DND-41 (cell line): Measurements from ENCODE around the gene KRTAP12-1.

ENCODE experiments used
- ATAC-seq: fragments of 200-7000 bp; cut with Tn5 transposase; 3 replicates; pipeline ENCODE4 v1.9.1; 2021; ENCODE audit warnings: low read depth; ENCODE audit not compliant: insufficient read depth
- DNase-seq: peaks from one replicate; pipeline ENCODE4 v3.0.0-alpha.2; 2020
- H2AFZ ChIP-seq: 2 replicates; pipeline ENCODE4 v1.6.0; 2012; ENCODE audit warnings: low read depth, low read length
- H3K27ac ChIP-seq: 2 replicates; pipeline ENCODE4 v1.5.1; 2012; ENCODE audit warnings: low read length, inconsistent platforms
- H3K27me3 ChIP-seq: fragments of 200-600 bp; sonication (generic); 2 replicates; pipeline ENCODE4 v1.6.0; 2012; ENCODE audit warnings: low read length, mild to moderate bottlenecking, inconsistent platforms; ENCODE audit not compliant: insufficient read depth, poor library complexity
- H3K36me3 ChIP-seq: 2 replicates; pipeline ENCODE4 v1.5.1; 2012; ENCODE audit warnings: low read length, inconsistent platforms; ENCODE audit not compliant: insufficient read depth
- H3K4me1 ChIP-seq: 2 replicates; pipeline ENCODE4 v1.5.1; 2012; ENCODE audit warnings: mild to moderate bottlenecking, low read length; ENCODE audit not compliant: insufficient read depth
- H3K4me2 ChIP-seq: 2 replicates; pipeline ENCODE4 v1.6.0; 2012; ENCODE audit warnings: mild to moderate bottlenecking, moderate library complexity, low read length, inconsistent platforms; ENCODE audit not compliant: insufficient read depth
- H3K4me3 ChIP-seq, 2 experiments: fragments of 200-600 bp in 1 of 2; shearing (Covaris generic) in 1 of 2; 2 replicates each; pipeline ENCODE4 v1.5.1; 2012 to 2016; ENCODE audit warnings: inconsistent platforms in 2 of 2, low read length in 2 of 2, mild to moderate bottlenecking in 2 of 2, low read depth in 1 of 2, moderate library complexity in 1 of 2
- H3K79me2 ChIP-seq: 2 replicates; pipeline ENCODE4 v1.6.0; 2012; ENCODE audit warnings: low read length, inconsistent platforms; ENCODE audit not compliant: insufficient read depth
- H3K9ac ChIP-seq: 2 replicates; pipeline ENCODE4 v1.6.0; 2012; ENCODE audit warnings: low read depth, mild to moderate bottlenecking, inconsistent platforms, low read length, moderate library complexity
- H3K9me3 ChIP-seq: 2 replicates; pipeline ENCODE4 v1.5.1; 2012; ENCODE audit warnings: low read length, moderate library complexity, mild to moderate bottlenecking, inconsistent platforms; ENCODE audit not compliant: insufficient read depth, severe bottlenecking
- H4K20me1 ChIP-seq: 2 replicates; pipeline ENCODE4 v1.6.0; 2012; ENCODE audit warnings: low read length; ENCODE audit not compliant: insufficient read depth
- EZH2 ChIP-seq: IDR thresholded peaks from 3 replicates; pipeline ENCODE4 v1.6.1; 2012; ENCODE audit warnings: borderline replicate concordance, low read depth, mild to moderate bottlenecking, moderate library complexity, low read length, inconsistent platforms; ENCODE audit not compliant: severe bottlenecking
- TF ChIP-seq, protein P1 (sequence below): IDR thresholded peaks from 2 replicates; pipeline ENCODE4 v1.5.1; 2012; ENCODE audit warnings: borderline replicate concordance, low read length, moderate library complexity, mild to moderate bottlenecking; ENCODE audit not compliant: poor library complexity, severe bottlenecking; ENCODE audit errors: extremely low read depth

KRTAP12-1 gene

DNA sequence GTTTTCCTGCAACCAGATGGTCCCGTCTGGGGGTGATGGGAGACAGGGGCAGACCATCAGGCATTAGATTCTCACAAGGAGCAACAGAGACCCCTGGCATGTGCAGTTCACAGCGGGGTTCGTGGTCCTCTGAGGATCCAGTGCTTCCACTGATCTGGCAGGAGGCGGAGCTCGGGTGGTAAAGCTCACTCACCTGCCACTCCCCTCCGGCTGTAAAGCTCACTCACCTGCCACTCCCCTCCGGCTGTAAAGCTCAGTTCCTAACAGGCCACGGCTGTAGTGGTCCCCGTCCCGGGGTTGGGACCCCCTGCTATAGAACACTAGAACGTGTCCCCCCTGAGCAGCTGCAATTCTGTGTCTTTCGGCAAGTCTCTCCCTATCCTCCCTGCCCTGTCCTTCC, 19.6 kb upstream of the KRTAP12-1 start:
- Histone ChIP-seq H3K79me2 (no peaks in the 10 kb centered on the region), H3K4me1 (no peaks in the 10 kb centered on the region), H3K4me2 (no peak overlapping the region), H3K27ac (no peak overlapping the region), H3K27me3 (peaks cover 10% of the 10 kb centered on the region), H3K9me3 (no peaks in the 10 kb centered on the region), H3K36me3 (no peaks in the 10 kb centered on the region), H3K4me3 (no peak overlapping the region), H2AFZ (no peak overlapping the region), H3K9ac (no peak overlapping the region), H4K20me1 (no peaks in the 10 kb centered on the region; the same call in 1 of the 2 replicates)
- TF ChIP-seq, protein P1, sequence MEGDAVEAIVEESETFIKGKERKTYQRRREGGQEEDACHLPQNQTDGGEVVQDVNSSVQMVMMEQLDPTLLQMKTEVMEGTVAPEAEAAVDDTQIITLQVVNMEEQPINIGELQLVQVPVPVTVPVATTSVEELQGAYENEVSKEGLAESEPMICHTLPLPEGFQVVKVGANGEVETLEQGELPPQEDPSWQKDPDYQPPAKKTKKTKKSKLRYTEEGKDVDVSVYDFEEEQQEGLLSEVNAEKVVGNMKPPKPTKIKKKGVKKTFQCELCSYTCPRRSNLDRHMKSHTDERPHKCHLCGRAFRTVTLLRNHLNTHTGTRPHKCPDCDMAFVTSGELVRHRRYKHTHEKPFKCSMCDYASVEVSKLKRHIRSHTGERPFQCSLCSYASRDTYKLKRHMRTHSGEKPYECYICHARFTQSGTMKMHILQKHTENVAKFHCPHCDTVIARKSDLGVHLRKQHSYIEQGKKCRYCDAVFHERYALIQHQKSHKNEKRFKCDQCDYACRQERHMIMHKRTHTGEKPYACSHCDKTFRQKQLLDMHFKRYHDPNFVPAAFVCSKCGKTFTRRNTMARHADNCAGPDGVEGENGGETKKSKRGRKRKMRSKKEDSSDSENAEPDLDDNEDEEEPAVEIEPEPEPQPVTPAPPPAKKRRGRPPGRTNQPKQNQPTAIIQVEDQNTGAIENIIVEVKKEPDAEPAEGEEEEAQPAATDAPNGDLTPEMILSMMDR: no peak
- TF ChIP-seq EZH2: no peak
- DNase-seq (no peak), ATAC-seq (no peak)

DNA sequence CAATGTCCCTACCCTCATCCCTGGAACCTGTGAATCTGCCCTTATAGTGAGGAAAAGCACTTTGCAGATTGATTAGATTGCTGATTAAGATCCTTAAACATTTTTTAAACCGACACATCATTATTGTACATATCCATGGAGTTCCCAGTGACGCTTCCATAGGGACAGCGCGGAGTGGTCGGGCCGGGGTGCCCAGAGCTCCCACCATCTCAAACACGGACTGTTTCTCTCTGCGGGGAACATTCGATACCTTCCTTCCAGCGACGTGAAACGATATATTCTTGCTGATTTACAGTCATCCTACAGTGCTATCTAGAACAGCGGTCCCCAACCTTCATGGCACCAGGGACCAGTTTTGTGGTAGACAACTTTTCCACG, 19.0 kb upstream of the KRTAP12-1 start:
- DNase-seq (no peak), ATAC-seq (no peak)
- H3K9ac ChIP-seq: no peak overlapping the region
- no peak overlapping the region for H3K4me3 ChIP-seq
- TF ChIP-seq EZH2: no peak
- TF ChIP-seq, protein P1: no peak
- H3K4me2 ChIP-seq: no peak overlapping the region
- peaks cover 10% of the 10 kb centered on the region for H3K27me3 ChIP-seq
- H3K27ac ChIP-seq: no peak overlapping the region
- H3K79me2 ChIP-seq: no peaks in the 10 kb centered on the region
- no peaks in the 10 kb centered on the region for H3K4me1 ChIP-seq
- H3K36me3 ChIP-seq: no peaks in the 10 kb centered on the region
- no peak overlapping the region for H2AFZ ChIP-seq
- no peaks in the 10 kb centered on the region; the same call in 1 of the 2 replicates for H4K20me1 ChIP-seq
- H3K9me3 ChIP-seq: no peaks in the 10 kb centered on the region

DNA sequence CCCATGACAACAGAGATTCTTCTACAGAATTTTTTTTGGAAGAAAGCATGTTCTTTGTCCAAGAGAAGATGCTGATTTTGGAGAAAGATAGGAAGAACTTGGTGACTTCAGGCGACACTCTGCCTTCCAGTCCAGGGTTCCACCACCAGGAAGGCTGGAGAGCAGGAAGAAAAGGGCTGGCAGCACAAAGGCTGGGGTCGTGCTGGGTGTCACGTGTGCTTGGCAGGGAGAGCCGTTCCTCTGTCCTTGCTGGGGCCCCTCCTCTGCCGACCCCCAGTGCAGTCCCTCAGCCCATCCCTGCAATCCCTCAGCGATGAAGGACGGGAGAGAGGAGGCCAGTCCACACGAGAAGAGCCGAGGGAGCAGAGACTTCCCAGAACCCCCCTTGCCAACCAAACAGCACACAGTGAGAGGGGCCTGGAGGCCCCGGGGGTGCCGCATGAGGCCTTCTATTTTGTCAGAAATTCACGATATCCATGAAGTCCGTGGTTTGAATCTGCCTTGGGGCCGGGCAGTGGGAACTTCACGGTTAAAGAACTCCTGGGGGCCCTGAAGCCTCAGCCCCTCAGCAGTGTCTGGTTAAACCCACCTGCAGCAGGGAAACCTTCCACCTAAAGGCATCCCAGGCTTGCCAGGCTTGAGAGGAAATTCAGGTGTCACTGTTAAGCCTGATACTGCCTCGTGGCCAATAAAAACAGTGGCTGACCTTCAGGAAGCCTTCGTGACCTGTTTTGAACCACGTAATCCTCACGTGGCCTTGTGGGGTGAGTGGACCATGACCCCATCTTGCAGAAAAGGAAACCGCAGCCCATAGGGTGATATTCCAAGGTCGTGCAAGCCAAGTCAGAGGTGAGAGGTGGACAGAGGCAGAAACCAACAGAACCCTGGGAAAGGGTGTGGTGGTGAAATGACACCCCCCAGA, 18.4 kb upstream of the KRTAP12-1 start:
- H2AFZ ChIP-seq: no peak overlapping the region

More for the DNA sequence above, 18.4 kb upstream of the KRTAP12-1 start:
- Histone ChIP-seq H3K4me1 (no peaks in the 10 kb centered on the region), H3K9me3 (no peaks in the 10 kb centered on the region), H3K79me2 (no peaks in the 10 kb centered on the region), H4K20me1 (no peaks in the 10 kb centered on the region; the same call in 1 of the 2 replicates), H3K36me3 (no peaks in the 10 kb centered on the region), H3K4me3 (no peak overlapping the region), H3K27me3 (peaks cover 10% of the 10 kb centered on the region), H3K27ac (no peak overlapping the region), H3K4me2 (no peak overlapping the region), H3K9ac (no peak overlapping the region)
- no peak for DNase-seq
- ATAC-seq: no peak
- TF ChIP-seq, protein P1: no peak
- no peak for TF ChIP-seq EZH2
